ENCODE data around the gene INO80D.

- TF ChIP-seq POLR2A (IDR thresholded peaks at IDR 0.05; ENCODE audit: low read depth, low read length) (no peak), TAF1 (IDR thresholded peaks at IDR 0.05; ENCODE audit: borderline replicate concordance, low read depth, low read length) (no peak), POLR2AphosphoS5 (IDR thresholded peaks at IDR 0.05; ENCODE audit: low read depth, low read length) (no peak)
These were observed 116.4 kb downstream of the INO80D start for GRCh38 chr2:205969584-205969983.
